ENCODE data around the gene NUDT2.
"Not testable (repeated sequence)": the region's sequence is repeated elsewhere in the genome, so short reads cannot be mapped to it uniquely, and the experiment has no call there.

The NUDT2 gene

GRCh38 chr9:34328987-34329832 lies at the start of gene NUDT2, which contains the start of gene KIF24:
NUDT2 (plus strand) TSS chr9:34329569; CDS start chr9:34339040, 9,471 bp downstream.
KIF24 (minus strand) TSS chr9:34329268; CDS start chr9:34311346, 17,922 bp downstream.
- DNase-seq, result peak; percentile 100

- no peak for DNase-seq
Observed at GRCh38 chr9:34282096-34282495, 47.3 kb upstream of the NUDT2 start.

GRCh38 chr9:34289159-34289558 lies 40.2 kb upstream of the NUDT2 start:
- no peak for DNase-seq

DNA sequence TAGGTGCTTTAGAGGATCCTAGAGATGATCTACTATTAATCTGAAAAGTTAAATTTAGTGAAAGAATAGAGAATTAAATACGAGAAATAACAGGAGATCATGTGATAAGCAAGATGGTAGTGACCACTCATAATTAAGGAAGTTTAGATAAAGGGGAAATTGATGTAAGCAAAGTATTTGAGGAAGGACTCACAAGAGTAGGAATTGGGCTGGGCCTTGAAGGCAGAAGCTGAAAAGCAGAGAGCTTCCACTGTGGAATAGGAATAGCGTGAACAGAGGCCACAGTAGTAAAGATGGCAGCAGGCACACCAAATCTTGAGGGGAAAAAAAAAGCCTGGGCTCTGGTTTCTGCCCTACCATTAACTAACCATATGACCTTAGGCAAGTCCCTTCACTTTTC lies 38.3 kb upstream of the NUDT2 start:
- no peak for DNase-seq

- no peak for DNase-seq
Observed at GRCh38 chr9:34291423-34291822, 37.9 kb upstream of the NUDT2 start.

DNA sequence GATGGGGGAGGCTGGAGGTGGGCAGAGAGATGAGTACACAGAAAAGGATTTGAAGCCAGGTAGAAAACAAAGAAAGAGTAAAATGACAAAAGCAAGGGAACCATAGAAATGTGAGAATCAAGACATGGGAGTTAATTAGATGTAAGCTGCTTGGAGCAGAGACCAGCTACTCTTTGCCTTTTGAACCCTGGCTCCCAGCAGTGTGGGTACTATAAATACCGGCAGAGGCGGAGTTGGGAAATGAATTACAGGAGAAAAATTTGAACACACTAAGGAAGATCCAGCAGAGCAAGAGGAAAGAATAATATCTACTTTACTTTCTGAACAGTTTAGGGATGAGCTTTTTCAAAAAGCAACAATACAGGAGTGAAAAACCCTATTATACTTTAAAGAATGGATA lies 36.8 kb upstream of the NUDT2 start:
- DNase-seq, result no peak

DNA sequence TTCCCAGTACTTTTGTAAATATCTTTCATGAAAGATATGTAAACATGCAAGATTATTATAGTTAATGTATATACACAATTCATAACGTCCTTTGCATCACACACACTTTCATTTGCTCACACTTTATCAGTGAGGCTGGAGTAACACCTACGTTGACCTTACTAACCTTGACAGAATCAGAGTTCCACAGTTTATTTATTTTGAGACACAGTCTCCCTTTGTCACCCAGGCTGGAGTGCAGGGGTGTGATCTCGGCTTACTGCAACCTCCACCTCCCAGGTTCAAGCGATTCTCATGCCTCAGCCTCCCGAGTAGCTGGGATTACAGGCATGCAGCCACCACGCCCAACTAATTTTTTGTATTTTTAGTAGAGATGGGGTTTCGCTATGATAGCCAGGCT lies 28.3 kb upstream of the NUDT2 start:
- DNase-seq, result not testable (repeated sequence)

DNA sequence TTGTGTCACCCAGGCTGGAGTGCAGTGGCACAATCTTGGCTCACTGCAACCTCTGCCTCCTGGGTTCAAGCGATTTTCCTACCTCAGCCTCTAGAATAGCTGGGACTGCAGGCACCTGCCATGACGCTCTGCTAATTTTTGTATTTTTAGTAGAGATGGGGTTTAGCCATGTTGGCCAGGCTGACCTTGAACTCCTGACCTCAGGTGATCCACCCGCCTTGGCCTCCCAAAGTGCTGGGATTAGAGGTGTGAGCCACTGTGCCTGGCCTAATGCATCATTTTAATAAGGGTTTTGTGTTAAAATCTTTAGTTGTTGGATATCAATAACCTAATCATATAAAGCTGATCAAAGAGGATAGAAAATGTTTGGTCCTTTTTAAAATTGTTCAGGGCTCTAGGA lies 21.1 kb upstream of the NUDT2 start:
- not testable (repeated sequence) for DNase-seq

- DNase-seq, result peak in 1 of 2 experiments; percentile 21
Observed at GRCh38 chr9:34310215-34310614, 19.2 kb upstream of the NUDT2 start.

DNA sequence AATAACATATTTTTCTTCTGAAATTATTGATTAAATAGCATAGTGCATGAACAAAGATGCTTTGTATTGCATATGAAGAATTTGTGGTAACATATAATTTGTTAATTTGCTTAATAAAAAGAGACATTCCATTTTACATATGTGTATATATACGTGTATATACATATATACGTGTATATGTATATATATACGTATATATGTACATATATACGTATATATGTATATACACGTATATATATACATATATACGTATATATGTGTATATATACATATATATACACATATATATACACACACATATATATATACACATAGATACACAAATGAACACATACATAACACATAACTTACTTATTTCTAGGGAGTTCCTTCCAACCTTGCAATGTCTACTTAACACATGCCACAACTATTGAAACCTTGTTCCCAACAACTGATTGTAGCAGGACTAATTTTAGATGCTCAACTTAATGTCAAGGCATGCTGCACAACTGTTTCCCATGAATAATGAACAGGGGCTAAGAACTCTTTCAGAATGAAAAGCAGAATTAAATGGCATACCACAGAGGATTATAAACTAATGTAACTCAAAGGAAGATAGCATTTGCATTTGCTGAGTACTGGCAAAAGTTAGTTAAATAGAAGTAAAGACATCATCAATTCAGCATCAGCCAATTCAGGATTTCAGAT lies 17.7 kb upstream of the NUDT2 start:
- DNase-seq, result no peak

DNA sequence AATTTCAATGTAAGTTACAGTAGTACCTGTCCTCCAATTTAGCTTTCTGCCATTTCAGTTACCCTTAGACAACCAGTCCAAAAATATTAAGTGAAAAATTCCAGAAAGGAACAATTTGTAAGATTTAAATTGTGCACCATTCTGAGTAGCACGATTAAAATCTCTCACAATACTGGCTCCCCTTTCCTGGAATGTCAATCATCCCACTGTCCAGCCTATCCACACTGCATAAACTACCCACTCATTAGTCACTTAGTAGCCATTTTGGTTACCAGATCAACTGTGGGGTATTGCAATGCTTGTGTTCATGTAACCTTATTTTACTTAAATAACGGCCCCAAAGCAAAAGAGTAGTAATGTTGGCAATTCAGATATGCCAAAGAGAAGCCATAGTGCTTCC lies 11.9 kb upstream of the NUDT2 start:
- DNase-seq, result no peak

DNA sequence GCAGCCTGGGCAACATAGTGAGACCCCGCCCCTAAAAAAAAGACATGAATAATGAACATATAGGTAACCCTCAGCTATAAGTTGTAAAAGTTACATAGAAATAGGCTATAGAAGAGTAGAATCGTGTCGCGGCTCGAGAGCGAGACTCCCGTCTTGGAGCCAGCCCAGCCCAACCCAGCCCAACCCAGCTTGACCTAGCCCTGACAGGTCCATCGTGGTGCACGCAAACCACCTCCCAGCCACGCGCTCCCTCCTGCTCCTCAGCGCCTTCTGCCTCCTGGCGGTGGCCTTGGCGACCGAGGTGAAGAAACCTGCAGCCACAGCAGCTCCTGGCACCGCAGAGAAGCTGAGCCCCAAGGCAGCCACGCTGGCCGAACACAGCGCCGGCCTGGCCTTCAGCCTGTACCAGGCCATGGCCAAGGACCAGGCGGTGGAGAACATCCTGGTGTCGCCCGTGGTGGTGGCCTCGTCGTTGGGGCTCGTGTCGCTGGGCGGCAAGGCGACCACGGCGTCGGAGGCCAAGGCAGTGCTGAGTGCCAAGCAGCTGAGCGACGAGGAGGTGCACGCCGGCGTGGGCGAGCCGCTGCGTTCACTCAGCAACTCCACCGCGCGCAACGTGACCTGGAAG lies 11.1 kb upstream of the NUDT2 start:
- no peak for DNase-seq

DNA sequence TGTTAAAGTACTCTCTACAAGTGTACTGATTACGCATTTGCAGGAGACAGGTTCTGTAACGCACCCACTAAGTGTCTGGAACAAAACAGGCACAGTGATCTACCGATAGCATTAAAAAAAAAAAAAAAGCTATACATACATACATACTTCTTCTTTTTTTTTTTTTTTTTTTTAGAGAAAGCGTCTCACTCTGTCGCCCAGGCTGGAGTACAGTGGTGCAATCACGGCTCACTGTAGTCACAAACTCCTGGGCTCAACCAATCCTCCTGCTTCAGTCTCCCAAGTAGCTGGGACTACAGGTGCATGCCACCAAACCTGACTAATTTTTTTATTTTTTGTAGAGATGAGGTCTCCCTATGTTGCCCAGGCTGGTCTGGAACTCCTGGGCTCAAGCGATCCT lies 7.9 kb upstream of the NUDT2 start:
- DNase-seq, result no peak

DNA sequence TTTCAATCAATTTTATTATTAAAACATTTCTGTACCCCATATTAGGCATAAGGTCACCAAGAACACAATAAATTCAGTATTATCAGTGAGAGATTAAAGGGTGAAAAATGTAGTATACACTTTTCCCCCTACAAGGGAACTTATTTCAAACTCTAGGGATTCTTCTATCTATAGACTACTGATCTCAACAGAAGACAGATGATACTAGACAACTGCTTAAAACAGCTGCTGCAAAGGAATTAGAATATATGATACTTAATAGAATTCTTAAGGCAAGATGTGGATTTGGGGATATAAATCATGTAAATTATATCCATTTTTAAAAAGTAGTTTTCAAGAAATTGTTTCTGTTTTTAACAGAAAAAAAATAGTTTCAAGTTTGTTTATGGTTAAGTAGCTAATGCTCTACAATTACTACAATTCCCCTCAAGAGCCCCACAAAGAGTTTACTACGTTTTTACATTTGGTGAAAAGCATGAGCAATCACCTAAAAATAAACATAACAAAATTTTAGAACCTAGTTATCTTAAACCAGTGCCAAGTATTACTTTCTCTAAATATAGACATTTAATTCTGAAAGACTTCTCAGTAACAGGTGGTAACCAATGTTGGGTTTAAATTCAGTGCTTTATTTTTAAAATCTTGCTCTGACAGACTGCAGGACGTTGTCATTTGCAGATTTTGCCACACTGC lies 6.3 kb upstream of the NUDT2 start:
- DNase-seq, result no peak

- DNase-seq, result no peak
Observed at GRCh38 chr9:34326690-34327089, 2.7 kb upstream of the NUDT2 start.

- peak in 1 of 2 experiments; percentile 51 for DNase-seq
Observed at GRCh38 chr9:34328500-34328986, 826 bp upstream of the NUDT2 start.

GRCh38 chr9:34331196-34331595 lies 1.8 kb downstream of the NUDT2 start:
- no peak for DNase-seq

DNA sequence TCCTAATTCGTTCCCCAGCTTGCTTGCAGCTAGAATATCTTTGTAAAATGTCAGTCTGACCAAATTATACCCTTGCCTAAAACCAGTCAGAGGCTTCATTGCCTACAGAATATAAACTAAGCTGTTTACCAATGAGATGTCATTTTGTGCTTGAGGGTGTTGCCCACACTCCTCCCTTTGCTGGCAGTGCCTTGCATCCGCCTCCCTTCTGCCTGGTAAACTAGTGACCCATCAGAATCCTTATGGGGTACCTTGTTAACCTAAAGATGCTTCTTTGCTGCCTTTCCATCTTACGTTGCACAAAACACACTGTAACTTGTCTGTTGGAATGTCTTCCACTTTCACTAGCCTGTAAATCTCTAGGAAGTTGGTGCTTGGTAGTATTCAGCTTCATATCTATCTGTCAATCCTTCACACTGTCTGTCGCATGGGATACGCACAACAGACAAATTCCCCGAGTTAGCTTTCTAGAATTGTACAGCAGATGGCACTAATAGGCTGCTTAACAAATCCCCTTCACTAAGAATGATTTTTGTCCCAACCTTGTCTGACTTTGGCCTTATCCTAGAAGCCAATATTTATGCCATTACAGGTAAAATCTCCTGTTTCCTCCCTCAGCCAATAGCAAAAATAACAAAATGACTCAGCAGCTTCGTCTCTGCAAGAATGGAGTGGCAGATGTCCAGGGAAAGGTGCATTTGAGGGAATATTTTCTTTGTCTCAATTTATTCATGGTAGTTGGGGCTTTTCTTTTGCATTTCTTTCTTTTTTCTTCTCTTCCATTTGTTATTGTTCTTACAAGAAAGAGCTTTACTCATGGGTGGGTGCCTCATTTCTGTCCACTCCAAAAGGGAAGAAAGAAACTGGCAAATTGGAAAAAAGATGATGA lies 3.0 kb downstream of the NUDT2 start:
- peak; percentile 19 to 62 for DNase-seq

GRCh38 chr9:34333836-34334235 lies 4.5 kb downstream of the NUDT2 start:
- DNase-seq, result no peak

DNA sequence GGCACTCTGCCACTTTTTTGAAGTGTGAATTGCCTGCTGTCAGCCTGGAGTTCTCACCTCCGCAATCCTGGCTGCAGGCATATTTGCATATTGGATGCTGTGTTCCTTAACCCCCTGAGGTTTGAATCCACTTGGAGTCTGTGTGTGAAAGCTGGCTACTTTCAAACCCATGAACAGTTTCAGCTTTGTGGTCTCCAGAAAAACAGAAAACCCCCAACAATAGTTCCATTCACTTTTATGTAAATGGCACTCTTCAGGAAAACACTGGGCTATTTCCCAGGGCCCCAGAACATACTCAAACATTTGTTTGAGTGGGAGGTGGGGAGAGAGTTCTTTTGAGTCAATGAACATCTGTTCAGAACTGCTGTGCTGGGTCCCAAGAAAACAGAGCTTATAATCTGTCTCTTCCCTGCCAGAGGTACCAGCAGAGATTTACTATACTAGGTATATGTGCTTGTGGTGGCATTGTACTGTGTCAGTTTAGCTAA lies 5.0 kb downstream of the NUDT2 start:
- peak; percentile 89 to 90 for DNase-seq

- no peak for DNase-seq
Observed at GRCh38 chr9:34334916-34335315, 5.5 kb downstream of the NUDT2 start.

DNA sequence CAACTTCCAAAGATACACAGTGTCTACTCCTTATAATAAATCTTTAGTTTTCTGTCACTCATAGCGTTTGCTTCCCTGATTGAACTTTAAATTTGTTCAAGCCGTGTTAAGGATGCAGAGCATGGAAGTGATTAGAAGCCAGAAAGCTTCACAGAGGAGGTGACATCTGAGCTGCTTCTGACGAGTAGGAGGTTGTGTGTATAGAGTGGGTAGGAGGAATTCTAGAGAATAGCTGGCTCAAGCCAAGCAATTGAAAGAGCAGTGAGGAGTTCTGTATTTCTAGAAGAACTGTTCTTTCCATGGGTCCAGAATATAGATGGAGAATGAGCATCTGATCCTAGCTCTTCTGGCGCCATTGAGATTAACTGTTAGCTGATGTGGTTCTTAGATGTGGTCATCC lies 6.0 kb downstream of the NUDT2 start:
- DNase-seq, result no peak

All from NCI-H526 (cell line).